ENCODE results near the gene CCDC77. TPM values are rescaled to one million over a fixed set of nuclear protein-coding genes. Genes with fewer than 3 reads are reported as not detected.

The CCDC77 gene
- total RNA-seq (2022; extraction: Qiagen RNA extraction): 10.2 to 12.8 TPM (median 10.8 TPM) in 5 replicates

GRCh38 chr12:401235-402028 lies at the start of gene CCDC77:
Gene CCDC77 (plus strand): TSS chr12:401644. CDS start chr12:409384, 7,740 bp downstream.

GRCh38 chr12:389142-390096 lies 12.0 kb upstream of the CCDC77 start, which contains the start of gene KDM5A:
Gene KDM5A (minus strand): TSS chr12:389320. CDS start chr12:389091, 229 bp downstream.

GRCh38 chr12:459430-460258 lies 58.2 kb downstream of the CCDC77 start, which contains the start of gene B4GALNT3:
Gene B4GALNT3 (plus strand): TSS chr12:459939. CDS start chr12:460377, 438 bp downstream.

Other genes with a start within 250 kb of the CCDC77 start
- gene SLC6A12, start 187.5 kb upstream of the CCDC77 start, total RNA-seq (2022; extraction: Qiagen RNA extraction): 0.82 to 1.2 TPM (median 1.0 TPM) in 5 replicates
- gene SLC6A13, start 138.8 kb upstream of the CCDC77 start, total RNA-seq (2022; extraction: Qiagen RNA extraction): 0.22 to 0.36 TPM (median 0.26 TPM) in 5 replicates
- gene KDM5A, start 12.3 kb upstream of the CCDC77 start, total RNA-seq (2022; extraction: Qiagen RNA extraction): 17.2 to 24.8 TPM (median 21.5 TPM) in 5 replicates
- 0.44 to 0.82 TPM (median 0.54 TPM) in 5 replicates for gene B4GALNT3, start 58.3 kb downstream of the CCDC77 start, total RNA-seq (2022; extraction: Qiagen RNA extraction)